HUES48 (cell line): ENCODE data around the gene MAGI2.

Experiments
- H3K27ac ChIP-seq: one replicate; pipeline ENCODE4 v1.7.0; 2013; ENCODE audit warnings: low read depth, low read length, inconsistent platforms
- H3K27me3 ChIP-seq: 2 replicates; pipeline ENCODE4 v1.6.1; 2013; ENCODE audit warnings: mild to moderate bottlenecking, low read length; ENCODE audit not compliant: control insufficient read depth, insufficient read depth
- H3K36me3 ChIP-seq: 2 replicates; pipeline ENCODE4 v1.6.1; 2013; ENCODE audit warnings: low read length; ENCODE audit not compliant: control insufficient read depth, insufficient read depth
- H3K4me1 ChIP-seq: 2 replicates; pipeline ENCODE4 v1.6.1; 2013; ENCODE audit warnings: mild to moderate bottlenecking, low read length; ENCODE audit not compliant: control insufficient read depth, insufficient read depth
- H3K4me3 ChIP-seq: 2 replicates; pipeline ENCODE4 v1.5.1; 2013; ENCODE audit warnings: mild to moderate bottlenecking, low read depth, low read length
- H3K9ac ChIP-seq: 2 replicates; pipeline ENCODE4 v1.6.1; 2013; ENCODE audit warnings: mild to moderate bottlenecking, low read depth, low read length, moderate library complexity
- H3K9me3 ChIP-seq: 2 replicates; pipeline ENCODE4 v1.6.1; 2013; ENCODE audit warnings: low read length; ENCODE audit not compliant: control insufficient read depth, insufficient read depth

MAGI2 gene

GRCh38 chr7:78081888-78082287 lies 1371.6 kb downstream of the MAGI2 start:
- H3K4me1 ChIP-seq, result peaks cover 18% of the 10 kb centered on the region

DNA sequence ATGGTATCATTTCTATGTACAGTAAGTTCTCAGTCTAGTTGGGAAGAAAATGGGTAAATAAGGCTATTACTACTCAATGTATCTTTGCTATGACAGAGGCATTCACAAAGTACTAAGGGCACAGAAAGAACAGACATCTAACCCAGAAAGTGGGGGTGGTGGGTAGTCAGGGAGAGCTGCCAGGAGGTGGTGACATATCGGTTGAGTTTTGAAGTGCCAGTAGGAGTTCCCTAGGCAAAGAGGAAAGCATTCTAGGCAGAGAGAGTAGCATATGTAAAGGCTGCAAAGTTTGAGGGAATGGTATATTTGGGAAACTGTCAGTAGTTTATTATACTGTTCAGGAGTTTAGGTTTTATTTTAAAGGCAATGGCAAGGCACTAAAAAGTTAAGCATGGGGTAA lies 1372.1 kb downstream of the MAGI2 start:
- no peaks in the 10 kb centered on the region for H3K36me3 ChIP-seq
- no peak overlapping the region for H3K9ac ChIP-seq
- H3K9me3 ChIP-seq, result no peaks in the 10 kb centered on the region
- H3K4me1 ChIP-seq, result peaks cover 18% of the 10 kb centered on the region
- no peak overlapping the region for H3K27ac ChIP-seq
- H3K27me3 ChIP-seq, result peaks cover 24% of the 10 kb centered on the region
- no peak overlapping the region for H3K4me3 ChIP-seq

More at GRCh38 chr7:78081888-78082287, 1371.6 kb downstream of the MAGI2 start:
- no peak overlapping the region for H3K27ac ChIP-seq
- H3K27me3 ChIP-seq, result peaks cover 24% of the 10 kb centered on the region
- H3K9me3 ChIP-seq, result no peaks in the 10 kb centered on the region
- no peaks in the 10 kb centered on the region for H3K36me3 ChIP-seq
- no peak overlapping the region for H3K4me3 ChIP-seq
- H3K9ac ChIP-seq, result no peak overlapping the region

DNA sequence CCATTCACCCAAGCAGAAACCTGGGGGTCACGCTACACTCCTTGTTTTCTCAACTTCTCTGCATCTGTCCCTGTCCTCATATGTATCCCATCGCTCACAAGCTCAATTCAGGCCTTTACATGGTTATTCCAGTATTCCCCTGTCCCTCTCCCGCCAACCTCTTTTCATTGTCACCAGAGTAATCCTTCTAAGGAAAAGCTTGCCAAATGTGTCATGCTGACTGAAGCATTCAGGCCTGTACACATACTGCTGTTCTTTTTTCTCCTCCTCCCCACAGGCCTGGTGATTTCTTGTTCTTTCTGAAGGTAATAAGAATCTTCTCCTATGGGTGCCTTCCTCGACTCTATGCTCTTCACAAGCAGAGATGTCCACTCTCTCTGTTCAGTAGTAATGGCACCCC lies 1372.7 kb downstream of the MAGI2 start:
- no peak overlapping the region for H3K27ac ChIP-seq
- H3K27me3 ChIP-seq, result peaks cover 24% of the 10 kb centered on the region
- no peak overlapping the region for H3K9ac ChIP-seq
- no peaks in the 10 kb centered on the region for H3K36me3 ChIP-seq
- peaks cover 18% of the 10 kb centered on the region for H3K4me1 ChIP-seq
- no peaks in the 10 kb centered on the region for H3K9me3 ChIP-seq
- H3K4me3 ChIP-seq, result no peak overlapping the region

DNA sequence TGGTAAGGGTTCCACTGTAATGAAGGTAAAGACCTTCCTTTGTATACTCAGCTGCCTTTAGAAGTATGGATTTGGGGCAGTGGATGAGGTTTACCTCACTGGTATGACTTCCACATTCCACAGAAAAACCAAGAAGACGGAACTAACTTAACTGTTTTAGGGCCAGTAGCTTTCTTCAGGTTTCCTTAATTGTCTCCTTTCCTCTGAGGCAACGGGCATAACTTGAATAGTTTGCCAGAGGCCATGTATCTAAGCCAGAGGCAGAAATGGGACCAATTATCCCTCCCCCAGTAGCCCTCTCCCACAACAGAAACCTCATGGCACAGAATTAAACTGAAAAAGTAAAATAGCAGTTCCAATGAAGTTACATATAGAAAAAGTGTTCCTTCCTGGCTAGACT lies 1373.2 kb downstream of the MAGI2 start:
- peaks cover 18% of the 10 kb centered on the region for H3K4me1 ChIP-seq
- H3K9ac ChIP-seq, result no peak overlapping the region
- no peaks in the 10 kb centered on the region for H3K36me3 ChIP-seq
- H3K4me3 ChIP-seq, result no peak overlapping the region
- peaks cover 24% of the 10 kb centered on the region for H3K27me3 ChIP-seq
- H3K27ac ChIP-seq, result no peak overlapping the region
- H3K9me3 ChIP-seq, result no peaks in the 10 kb centered on the region

DNA sequence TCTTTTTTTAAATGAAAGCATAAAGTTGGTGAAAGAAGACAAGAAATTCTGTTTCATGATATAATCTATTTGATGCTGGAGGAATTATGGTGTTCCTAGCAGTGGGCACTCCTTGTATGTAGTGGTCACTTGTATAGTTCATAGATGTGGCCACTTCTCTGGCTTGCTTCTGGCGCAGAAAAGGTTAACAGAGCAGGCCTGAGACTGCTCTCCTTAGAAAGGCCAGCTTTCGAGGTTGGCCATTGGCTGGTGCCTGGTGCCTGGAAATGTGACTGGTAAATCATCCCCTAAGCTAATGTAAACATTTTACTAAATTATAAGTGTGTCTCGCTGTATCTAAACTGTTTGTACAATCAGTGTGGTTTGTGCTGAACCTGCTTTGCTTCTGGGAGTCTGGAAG lies 1378.8 kb downstream of the MAGI2 start:
- Histone ChIP-seq H3K36me3 (no peaks in the 10 kb centered on the region), H3K4me1 (peaks cover 24% of the 10 kb centered on the region), H3K9ac (no peak overlapping the region), H3K9me3 (no peaks in the 10 kb centered on the region), H3K4me3 (peak overlapping the region; percentile 48; the same call in 1 of the 2 replicates), H3K27me3 (peaks cover 12% of the 10 kb centered on the region; the same call in 1 of the 2 replicates), H3K27ac (peak overlapping the region; percentile 87)

GRCh38 chr7:78073609-78074382 lies 1379.7 kb downstream of the MAGI2 start:
- Histone ChIP-seq H3K9ac (no peak overlapping the region), H3K36me3 (no peaks in the 10 kb centered on the region), H3K4me1 (peaks cover 21% of the 10 kb centered on the region), H3K27ac (peak overlapping the region; percentile 87), H3K4me3 (peak overlapping the region; percentile 48; the same call in 1 of the 2 replicates), H3K27me3 (peaks cover 4% of the 10 kb centered on the region; the same call in 1 of the 2 replicates), H3K9me3 (no peaks in the 10 kb centered on the region)

- Histone ChIP-seq H3K27ac (no peak overlapping the region), H3K27me3 (no peaks in the 10 kb centered on the region), H3K4me3 (no peak overlapping the region), H3K36me3 (no peaks in the 10 kb centered on the region), H3K4me1 (peaks cover 21% of the 10 kb centered on the region), H3K9me3 (no peaks in the 10 kb centered on the region), H3K9ac (no peak overlapping the region)
These were observed 1381.3 kb downstream of the MAGI2 start for GRCh38 chr7:78072201-78072590.

DNA sequence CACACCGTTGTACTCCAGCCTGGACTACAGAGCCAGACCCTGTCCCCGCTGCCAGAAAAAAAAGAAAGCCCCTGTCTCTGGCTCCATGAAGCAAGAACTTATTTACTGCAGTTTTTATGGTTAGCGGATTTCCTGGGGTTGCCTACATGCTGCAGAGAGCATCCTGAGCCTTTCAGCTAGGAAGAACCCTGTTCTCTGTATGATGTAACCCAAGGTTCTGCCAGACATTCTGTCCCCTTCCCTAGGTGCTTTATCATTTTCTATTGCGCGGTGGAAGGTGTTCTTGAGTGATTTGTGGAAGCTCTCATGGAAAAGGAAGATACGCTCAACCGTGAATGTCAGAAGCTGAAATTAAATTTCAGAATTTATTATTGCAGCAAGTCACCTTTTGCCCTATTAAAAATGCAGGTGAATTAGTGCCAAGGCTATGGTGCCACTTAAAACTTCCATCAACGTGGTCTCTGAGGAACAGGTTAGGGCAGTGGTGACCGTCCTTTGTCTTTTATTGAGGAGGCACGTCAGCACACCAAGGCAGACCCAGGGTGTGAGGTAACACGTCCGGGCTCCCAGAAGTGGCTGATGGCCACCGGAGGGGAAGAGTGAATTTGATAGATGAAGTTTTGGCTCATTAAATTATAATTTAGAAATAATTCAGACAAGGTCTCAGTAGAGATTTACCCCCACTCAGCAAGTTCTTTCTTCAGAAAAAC lies 1381.8 kb downstream of the MAGI2 start:
- no peak overlapping the region for H3K27ac ChIP-seq
- H3K4me3 ChIP-seq, result no peak overlapping the region
- H3K4me1 ChIP-seq, result peaks cover 21% of the 10 kb centered on the region
- H3K27me3 ChIP-seq, result no peaks in the 10 kb centered on the region
- no peaks in the 10 kb centered on the region for H3K9me3 ChIP-seq
- H3K36me3 ChIP-seq, result no peaks in the 10 kb centered on the region
- no peak overlapping the region for H3K9ac ChIP-seq

GRCh38 chr7:78066599-78066998 lies 1386.9 kb downstream of the MAGI2 start:
- Histone ChIP-seq H3K9ac (no peak overlapping the region), H3K36me3 (no peaks in the 10 kb centered on the region), H3K9me3 (no peaks in the 10 kb centered on the region)

DNA sequence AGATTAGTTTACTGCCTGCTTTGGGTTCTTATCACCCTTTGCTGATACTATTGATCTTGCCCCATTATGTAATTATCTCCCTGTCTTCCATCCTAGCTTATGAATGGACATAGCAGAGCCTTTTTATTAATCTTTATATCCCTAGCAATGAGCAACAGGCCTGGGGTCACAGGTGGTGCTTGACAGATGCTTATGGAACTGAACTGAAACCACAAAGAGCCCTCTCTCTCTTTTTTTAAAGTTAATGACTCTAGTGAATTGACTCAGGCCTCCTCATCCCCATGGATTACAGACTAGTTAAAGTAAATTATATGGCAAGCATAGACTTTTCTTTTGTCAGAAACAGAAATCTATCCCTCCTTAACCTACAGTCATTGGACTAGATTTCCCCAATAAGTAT lies 1389.7 kb downstream of the MAGI2 start:
- no peaks in the 10 kb centered on the region for H3K9me3 ChIP-seq
- no peaks in the 10 kb centered on the region for H3K27me3 ChIP-seq
- no peak overlapping the region for H3K9ac ChIP-seq
- no peak overlapping the region for H3K27ac ChIP-seq
- H3K4me1 ChIP-seq, result no peaks in the 10 kb centered on the region; the same call in 1 of the 2 replicates
- H3K36me3 ChIP-seq, result no peaks in the 10 kb centered on the region
- H3K4me3 ChIP-seq, result no peak overlapping the region

More at GRCh38 chr7:78066599-78066998, 1386.9 kb downstream of the MAGI2 start:
- no peaks in the 10 kb centered on the region for H3K27me3 ChIP-seq
- H3K4me1 ChIP-seq, result no peaks in the 10 kb centered on the region
- H3K27ac ChIP-seq, result no peak overlapping the region
- H3K4me3 ChIP-seq, result no peak overlapping the region

DNA sequence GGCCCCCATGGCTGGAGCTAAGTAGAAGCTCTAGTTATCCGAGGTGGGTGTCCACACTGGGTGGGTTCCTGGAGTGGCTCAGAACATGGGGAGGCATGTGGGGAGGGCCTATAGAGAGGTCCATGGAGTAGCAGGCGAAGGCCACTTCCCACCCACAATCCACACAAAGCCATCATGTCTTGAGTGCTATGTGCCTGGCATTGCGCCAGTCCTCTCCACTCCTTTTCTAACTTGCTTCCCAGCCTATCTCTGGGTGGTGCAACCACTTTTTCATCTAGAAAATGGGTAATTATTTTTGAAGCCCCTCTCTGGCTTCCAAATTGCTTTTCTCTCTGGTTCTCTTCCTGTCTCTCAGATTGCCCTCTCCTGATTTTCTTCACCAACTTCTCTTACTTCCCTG lies 1391.3 kb downstream of the MAGI2 start:
- Histone ChIP-seq H3K4me3 (no peak overlapping the region), H3K27ac (no peak overlapping the region), H3K9ac (no peak overlapping the region), H3K36me3 (no peaks in the 10 kb centered on the region), H3K4me1 (no peaks in the 10 kb centered on the region; the same call in 1 of the 2 replicates), H3K9me3 (no peaks in the 10 kb centered on the region), H3K27me3 (no peaks in the 10 kb centered on the region)
